GM12874 (cell line): Measurements from ENCODE around the gene SLC4A2.

ENCODE experiments used
- TF ChIP-seq, protein P1 (sequence below): IDR thresholded peaks from 2 replicates; pipeline ENCODE4 v1.5.1; 2011; ENCODE audit warnings: low read depth, mild to moderate bottlenecking, control low read depth, low read length, moderate library complexity; ENCODE audit not compliant: insufficient read depth

The SLC4A2 gene

GRCh38 chr7:151038951-151039849 lies 20.2 kb upstream of the SLC4A2 start:
- TF ChIP-seq, protein P1, sequence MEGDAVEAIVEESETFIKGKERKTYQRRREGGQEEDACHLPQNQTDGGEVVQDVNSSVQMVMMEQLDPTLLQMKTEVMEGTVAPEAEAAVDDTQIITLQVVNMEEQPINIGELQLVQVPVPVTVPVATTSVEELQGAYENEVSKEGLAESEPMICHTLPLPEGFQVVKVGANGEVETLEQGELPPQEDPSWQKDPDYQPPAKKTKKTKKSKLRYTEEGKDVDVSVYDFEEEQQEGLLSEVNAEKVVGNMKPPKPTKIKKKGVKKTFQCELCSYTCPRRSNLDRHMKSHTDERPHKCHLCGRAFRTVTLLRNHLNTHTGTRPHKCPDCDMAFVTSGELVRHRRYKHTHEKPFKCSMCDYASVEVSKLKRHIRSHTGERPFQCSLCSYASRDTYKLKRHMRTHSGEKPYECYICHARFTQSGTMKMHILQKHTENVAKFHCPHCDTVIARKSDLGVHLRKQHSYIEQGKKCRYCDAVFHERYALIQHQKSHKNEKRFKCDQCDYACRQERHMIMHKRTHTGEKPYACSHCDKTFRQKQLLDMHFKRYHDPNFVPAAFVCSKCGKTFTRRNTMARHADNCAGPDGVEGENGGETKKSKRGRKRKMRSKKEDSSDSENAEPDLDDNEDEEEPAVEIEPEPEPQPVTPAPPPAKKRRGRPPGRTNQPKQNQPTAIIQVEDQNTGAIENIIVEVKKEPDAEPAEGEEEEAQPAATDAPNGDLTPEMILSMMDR, result no peak

DNA sequence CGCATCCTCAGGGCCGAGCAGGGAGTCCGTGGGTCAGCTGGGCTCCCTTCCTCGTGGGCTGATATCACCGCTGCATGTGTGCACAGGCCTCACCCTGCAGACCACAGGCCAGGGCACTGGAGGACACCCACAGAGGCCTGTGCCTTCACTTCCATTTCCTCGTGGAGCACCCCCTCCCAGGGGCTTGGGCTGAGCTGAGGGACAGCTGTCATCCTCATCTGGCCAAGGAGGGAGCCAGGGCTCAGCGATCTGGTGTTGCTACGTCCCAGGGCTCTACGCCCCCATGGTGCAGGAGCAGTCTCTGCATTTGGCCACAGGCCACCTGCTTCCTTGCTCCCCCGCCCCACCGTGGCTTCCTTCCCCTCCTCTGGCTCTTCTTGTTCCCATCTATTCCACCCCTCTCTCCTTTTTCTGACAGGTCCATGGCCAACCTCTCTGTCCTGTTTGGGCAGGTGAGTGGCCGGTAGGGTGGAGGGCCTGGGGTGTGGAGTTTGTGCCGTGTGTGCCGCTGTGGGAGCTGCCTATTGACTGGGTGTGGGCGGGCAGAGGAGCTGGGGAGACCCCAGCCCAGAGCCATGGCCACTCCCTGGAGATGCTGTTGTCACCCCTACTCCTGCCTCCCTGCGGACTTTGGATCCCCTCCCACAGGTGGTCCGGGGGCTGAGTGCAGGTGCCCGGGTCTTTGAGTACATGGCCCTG lies 19.4 kb upstream of the SLC4A2 start:
- TF ChIP-seq, protein P1, result no peak

- TF ChIP-seq, protein P1, result no peak
These were observed 18.6 kb upstream of the SLC4A2 start for GRCh38 chr7:151040616-151041375.

DNA sequence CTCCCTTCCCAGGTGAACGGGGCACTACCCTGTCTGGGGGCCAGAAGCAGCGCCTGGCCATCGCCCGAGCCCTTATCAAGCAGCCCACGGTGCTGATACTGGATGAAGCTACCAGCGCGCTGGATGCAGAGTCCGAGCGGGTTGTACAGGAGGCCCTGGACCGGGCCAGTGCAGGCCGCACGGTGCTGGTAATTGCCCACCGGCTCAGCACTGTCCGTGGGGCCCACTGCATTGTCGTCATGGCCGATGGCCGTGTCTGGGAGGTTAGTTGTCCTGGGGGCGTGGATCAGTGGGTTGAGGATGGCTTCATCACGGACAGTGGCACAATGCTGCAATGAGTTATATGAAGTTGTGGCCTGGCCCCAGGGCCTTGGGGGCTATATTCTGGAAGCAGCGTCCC lies 15.4 kb upstream of the SLC4A2 start:
- TF ChIP-seq, protein P1, result no peak

DNA sequence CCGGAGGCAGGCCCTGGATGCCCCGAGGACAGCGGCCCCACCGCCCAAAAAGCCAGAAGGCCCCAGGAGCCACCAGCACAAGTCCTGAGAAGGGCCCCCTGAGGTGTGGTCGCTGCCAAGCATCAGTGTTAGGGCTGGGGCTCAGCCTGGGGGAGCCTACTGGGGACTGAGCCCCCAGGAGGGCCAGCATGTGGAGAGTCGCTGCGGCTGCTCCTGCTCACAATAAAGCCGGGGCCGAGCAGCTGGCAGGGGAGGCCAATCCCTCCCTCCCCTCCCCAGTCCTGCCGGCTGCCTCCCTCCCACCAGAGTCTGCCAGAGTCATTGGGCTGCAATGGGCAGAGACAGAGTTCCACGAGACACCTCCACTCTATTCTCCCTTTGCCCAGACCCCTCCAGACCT lies 14.1 kb upstream of the SLC4A2 start:
- TF ChIP-seq, protein P1, result no peak

DNA sequence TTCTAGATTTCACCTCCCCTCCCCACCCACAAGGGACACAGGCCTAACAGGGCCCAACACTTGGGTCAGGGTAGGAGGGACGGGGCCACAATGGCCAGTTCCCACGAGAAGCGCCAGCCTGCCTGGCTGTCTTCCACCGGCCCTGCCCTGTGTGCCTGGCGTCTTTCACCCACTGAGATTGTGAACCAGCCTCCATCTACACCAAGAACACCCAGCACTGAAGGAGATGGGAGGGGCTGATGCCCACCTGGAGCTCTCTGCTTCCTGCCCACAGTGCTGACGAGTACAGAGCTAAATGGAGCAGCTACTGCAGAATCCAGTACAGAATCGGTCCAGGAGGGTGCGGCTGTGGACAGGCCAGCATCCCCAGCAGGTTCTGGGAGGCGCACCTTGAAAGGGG lies 13.4 kb upstream of the SLC4A2 start:
- TF ChIP-seq, protein P1, result no peak
